Retinal pigment epithelial cell (primary cell): ENCODE results near the gene MLLT10.

Experiments
- DNase-seq: peaks from one replicate; pipeline ENCODE4 v3.0.0-alpha.2; 2010; ENCODE audit warnings: low read depth
- H3K4me3 ChIP-seq: 2 replicates; pipeline ENCODE4 v1.5.1; 2011; ENCODE audit warnings: mild to moderate bottlenecking, low read length, control low read depth, moderate library complexity
- TF ChIP-seq, protein P1 (sequence below): conservative IDR thresholded peaks from 2 replicates; pipeline ENCODE4 v1.5.1; 2011; ENCODE audit warnings: low read depth, low read length, control low read depth, inconsistent platforms

MLLT10 gene

DNA sequence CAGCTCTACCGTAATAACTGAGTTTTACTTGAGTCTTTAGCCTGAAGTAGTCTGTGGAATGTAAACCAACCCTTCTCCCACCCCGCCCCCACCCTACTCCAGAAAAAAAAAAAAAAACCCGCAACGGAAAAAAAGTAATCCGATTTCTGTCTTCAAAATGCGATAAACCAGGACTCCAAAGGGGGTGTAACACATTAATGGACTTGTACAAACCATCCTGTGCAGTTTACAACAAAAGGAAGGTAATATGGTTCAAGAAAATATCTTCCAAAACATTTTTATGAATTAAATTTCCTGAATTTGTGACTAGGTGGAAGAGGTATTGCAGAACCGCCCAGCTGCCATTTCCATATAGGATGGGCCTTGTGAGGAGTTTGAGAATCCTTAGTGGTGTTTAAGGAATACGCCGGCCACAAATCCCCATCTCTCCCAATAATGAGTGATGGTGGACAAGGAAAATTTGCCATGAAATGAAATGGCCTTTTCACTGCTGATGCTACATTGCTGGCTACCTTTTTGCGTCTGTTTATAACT lies 19.1 kb upstream of the MLLT10 start:
- no peak for DNase-seq
- peak overlapping the region; percentile 64 for H3K4me3 ChIP-seq
- TF ChIP-seq, protein P1, sequence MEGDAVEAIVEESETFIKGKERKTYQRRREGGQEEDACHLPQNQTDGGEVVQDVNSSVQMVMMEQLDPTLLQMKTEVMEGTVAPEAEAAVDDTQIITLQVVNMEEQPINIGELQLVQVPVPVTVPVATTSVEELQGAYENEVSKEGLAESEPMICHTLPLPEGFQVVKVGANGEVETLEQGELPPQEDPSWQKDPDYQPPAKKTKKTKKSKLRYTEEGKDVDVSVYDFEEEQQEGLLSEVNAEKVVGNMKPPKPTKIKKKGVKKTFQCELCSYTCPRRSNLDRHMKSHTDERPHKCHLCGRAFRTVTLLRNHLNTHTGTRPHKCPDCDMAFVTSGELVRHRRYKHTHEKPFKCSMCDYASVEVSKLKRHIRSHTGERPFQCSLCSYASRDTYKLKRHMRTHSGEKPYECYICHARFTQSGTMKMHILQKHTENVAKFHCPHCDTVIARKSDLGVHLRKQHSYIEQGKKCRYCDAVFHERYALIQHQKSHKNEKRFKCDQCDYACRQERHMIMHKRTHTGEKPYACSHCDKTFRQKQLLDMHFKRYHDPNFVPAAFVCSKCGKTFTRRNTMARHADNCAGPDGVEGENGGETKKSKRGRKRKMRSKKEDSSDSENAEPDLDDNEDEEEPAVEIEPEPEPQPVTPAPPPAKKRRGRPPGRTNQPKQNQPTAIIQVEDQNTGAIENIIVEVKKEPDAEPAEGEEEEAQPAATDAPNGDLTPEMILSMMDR: no peak

DNA sequence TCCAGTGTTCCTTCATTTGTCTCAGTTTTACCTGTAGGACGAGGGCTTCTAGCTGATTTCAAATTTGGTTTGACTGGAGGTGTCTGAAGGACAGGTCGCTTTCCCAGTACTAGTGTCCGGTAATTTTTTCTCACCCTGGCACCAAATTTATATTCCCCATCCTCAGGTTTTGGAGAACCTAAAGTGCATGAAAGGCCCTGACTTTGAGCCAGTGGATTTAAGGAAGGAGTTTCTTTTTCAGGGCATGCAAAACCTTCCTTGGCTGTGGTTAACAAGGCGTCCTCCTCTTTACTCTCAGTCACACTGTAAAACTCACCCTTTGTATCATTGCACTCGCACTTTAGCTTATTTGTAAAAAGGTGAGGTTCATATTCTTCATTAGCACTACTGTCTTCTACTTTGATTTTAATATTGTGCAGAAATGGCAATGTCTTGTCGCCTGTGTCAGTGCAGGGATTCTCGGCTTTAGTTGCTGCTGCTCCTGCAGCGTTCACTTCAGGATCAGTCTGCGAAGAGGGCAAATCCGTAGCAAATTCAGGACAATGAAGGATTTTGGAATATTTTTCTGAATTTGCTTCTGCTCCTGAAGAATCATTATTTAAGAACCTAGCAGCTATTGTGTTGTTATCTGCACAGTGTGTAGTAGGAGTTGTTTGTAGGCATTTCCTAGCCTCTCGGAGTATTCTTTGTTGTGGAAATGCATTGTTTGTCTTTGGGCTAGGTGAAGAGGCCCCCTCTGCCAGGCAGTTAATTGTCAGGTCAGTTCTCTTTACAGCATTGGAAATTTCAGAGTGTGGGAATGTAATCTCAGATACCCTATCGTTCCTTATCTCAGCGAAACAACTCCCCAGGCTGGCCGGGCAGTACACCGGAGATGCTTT lies 18.4 kb upstream of the MLLT10 start:
- peak overlapping the region; percentile 64 for H3K4me3 ChIP-seq
- no peak for DNase-seq
- TF ChIP-seq, protein P1: no peak

- TF ChIP-seq, protein P1: no peak
Observed at GRCh38 chr10:21516242-21517131, 17.5 kb upstream of the MLLT10 start.

GRCh38 chr10:21517134-21518031 lies 16.6 kb upstream of the MLLT10 start:
- H3K4me3 ChIP-seq: peak overlapping the region; percentile 63
- no peak for DNase-seq
- TF ChIP-seq, protein P1: no peak

More at GRCh38 chr10:21516242-21517131, 17.5 kb upstream of the MLLT10 start:
- H3K4me3 ChIP-seq: peak overlapping the region; percentile 64
- DNase-seq: no peak

- peak overlapping the region; percentile 63 for H3K4me3 ChIP-seq
- TF ChIP-seq, protein P1: no peak
- DNase-seq: no peak
Observed at GRCh38 chr10:21518149-21518640, 15.8 kb upstream of the MLLT10 start.
